HG02852 (cell line): ENCODE data around the gene OPN1MW.
"Not testable (repeated sequence)": the region's sequence is repeated elsewhere in the genome, so short reads cannot be mapped to it uniquely, and the experiment has no call there.

Experiments used
- ATAC-seq: cut with Tn5 transposase; IDR thresholded peaks from one replicate; pipeline ENCODE4 v1.9.1; 2021; ENCODE audit warnings: mild to moderate bottlenecking, moderate library complexity; ENCODE audit not compliant: unreplicated experiment

Gene OPN1MW

DNA sequence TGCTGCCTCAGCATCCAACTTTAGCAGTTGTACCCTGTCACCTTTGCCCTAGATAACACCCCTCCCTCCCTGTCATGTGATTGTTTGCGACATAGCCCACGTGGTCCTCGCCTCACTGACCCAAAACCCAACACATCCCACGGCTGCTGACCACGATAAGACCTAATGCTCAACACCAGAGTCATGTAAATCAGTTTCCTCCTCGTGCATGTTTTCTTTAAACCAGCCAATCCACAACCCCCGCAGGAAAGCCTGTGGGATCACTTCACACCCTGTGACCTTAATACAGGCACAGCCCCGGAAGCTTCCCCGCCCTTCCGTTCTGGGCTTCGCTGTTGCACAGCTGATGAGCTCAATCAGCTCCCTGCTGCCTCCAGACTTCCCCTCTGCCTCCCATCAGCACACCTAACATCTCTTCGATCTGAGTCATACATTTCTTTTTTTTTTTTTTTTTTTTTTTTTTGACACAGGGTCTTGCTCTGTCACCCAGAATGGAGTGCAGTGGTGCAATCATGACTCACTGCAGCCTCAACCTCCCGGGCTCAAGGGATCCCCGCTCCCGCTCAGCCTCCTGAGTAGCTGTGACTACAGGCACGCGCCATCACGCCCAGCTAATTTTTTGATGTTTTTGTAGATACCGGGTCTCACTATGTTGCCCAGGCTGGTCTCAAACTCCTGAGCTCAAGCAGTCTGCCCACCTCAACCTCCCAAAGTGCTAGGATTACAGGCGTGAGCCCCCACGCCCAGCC lies 27.4 kb downstream of the OPN1MW start:
- ATAC-seq, result peak; percentile 65

DNA sequence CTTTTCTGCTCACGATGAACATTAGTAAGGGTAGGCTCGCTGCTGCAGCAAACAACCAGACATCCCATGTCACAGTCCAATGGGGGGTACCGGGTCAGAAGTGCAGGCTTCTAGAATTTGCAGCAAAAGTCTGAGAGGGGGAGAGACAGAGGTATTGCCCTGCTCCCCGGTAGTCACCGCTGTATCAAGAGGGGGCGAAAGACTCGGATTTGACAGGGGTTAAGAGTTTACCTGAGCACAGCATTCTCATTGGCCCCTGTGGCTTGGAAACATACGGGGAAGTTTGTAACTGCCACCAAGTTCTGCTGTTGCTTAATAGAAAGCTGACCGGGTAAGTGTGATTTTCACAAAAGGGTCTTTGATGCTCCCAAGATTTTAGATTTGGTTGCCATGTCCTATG lies 28.7 kb downstream of the OPN1MW start:
- not testable (repeated sequence) for ATAC-seq

GRCh38 chrX:154211499-154211898 lies 29.1 kb downstream of the OPN1MW start:
- not testable (repeated sequence) for ATAC-seq

DNA sequence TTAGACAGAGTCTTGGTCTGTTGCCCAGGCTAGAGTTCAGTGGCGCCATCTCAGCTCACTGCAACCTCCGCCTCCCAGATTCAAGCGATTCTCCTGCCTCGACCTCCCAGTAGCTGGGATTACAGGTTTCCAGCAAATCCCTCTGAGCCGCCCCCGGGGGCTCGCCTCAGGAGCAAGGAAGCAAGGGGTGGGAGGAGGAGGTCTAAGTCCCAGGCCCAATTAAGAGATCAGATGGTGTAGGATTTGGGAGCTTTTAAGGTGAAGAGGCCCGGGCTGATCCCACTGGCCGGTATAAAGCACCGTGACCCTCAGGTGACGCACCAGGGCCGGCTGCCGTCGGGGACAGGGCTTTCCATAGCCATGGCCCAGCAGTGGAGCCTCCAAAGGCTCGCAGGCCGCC lies 37.1 kb downstream of the OPN1MW start, which contains the start of gene OPN1MW2:
Gene OPN1MW2, plus strand, starts transcription at position 301 of the 400 bp plus-strand sequence. Its CDS starts 60 bp downstream, at position 361.
- not testable (repeated sequence) for ATAC-seq

- ATAC-seq, result not testable (repeated sequence)
Observed at GRCh38 chrX:154225292-154225691, 42.9 kb downstream of the OPN1MW start.

DNA sequence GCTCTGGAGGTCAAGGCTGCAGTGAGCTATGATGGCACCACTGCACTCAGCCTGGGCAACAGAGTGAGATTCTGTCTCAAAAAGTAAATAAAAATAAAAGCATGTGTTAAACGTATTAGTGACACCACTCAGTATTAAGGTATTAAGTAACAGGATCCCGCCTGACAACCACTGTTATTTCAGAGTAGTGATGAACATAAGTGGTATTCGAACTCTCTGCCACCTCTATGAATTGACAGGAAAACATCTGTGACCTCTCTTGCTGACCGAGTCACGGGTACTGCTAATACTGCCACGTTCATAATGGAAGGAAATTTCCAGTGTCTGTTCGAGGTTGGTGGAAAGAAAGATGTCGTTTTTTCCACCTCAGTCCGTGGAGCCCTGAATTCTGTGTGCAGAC lies 44.3 kb downstream of the OPN1MW start:
- not testable (repeated sequence) for ATAC-seq

- not testable (repeated sequence) for ATAC-seq
Observed at GRCh38 chrX:154231443-154231842, 49.0 kb downstream of the OPN1MW start.

GRCh38 chrX:154233620-154234019 lies 51.2 kb downstream of the OPN1MW start:
- ATAC-seq, result not testable (repeated sequence)

DNA sequence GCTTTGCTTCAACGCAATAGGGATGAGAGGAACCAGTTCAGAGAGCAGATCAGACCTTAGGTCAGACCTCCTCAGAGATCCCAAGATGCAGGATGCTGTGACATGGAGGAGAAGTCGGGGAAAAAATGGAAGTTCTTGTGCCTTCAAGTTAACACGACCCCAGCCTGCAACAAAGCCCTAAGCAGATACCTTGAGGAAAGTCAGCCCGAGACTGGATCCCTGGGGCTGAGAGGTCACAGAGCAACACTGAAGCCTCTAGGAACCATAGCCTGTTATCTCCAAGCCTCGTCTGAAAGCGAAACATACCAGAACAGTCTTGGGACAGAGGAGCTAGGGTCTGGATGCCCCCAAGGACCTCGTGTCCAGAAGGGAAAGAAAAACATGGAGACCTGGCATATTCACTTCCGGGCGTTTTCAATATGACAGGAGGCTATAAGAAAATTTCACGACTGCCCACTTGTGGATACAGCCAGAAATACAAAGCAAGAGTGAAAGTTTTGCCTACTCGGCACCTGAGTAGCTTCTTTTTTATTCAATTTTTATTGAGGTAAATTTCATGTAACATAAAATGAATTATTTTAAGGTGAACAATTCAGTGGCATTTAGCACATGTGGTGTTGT lies 56.7 kb downstream of the OPN1MW start:
- not testable (repeated sequence) for ATAC-seq

- not testable (repeated sequence) for ATAC-seq
Observed at GRCh38 chrX:154239982-154240503, 57.6 kb downstream of the OPN1MW start.
